NCI-H187 (cell line): ENCODE data around the gene SEMA3D.
A peak's percentile ranks its signal among the peaks of the same experiment; 100 is the strongest.

Experiments used
- DNase-seq, 2 experiments: peaks; one replicate each; lab custom pipeline; 2025; lab: John Stamatoyannopoulos, UW

Gene SEMA3D

GRCh38 chr7:85186521-85187241 lies at the start of gene SEMA3D:
TSS of gene SEMA3D (minus strand) at chr7:85187056. CDS start at chr7:85121891, 65,165 bp downstream.
- DNase-seq: peak; percentile 64 to 81

- DNase-seq: no peak
Observed at GRCh38 chr7:85234730-85235129, 47.9 kb upstream of the SEMA3D start.

GRCh38 chr7:85232068-85232467 lies 45.2 kb upstream of the SEMA3D start:
- no peak for DNase-seq

- no peak for DNase-seq
Observed at GRCh38 chr7:85230623-85231022, 43.8 kb upstream of the SEMA3D start.

GRCh38 chr7:85229544-85229943 lies 42.7 kb upstream of the SEMA3D start:
- DNase-seq: no peak

- DNase-seq: no peak
Observed at GRCh38 chr7:85226361-85227085, 39.7 kb upstream of the SEMA3D start.

GRCh38 chr7:85224171-85224570 lies 37.3 kb upstream of the SEMA3D start:
- no peak for DNase-seq

GRCh38 chr7:85222522-85222921 lies 35.7 kb upstream of the SEMA3D start:
- no peak for DNase-seq

GRCh38 chr7:85221796-85222195 lies 34.9 kb upstream of the SEMA3D start:
- no peak for DNase-seq

GRCh38 chr7:85220651-85221050 lies 33.8 kb upstream of the SEMA3D start:
- no peak for DNase-seq

- no peak for DNase-seq
Observed at GRCh38 chr7:85220023-85220422, 33.2 kb upstream of the SEMA3D start.

GRCh38 chr7:85217085-85217484 lies 30.2 kb upstream of the SEMA3D start:
- no peak for DNase-seq

- no peak for DNase-seq
Observed at GRCh38 chr7:85215098-85215497, 28.2 kb upstream of the SEMA3D start.

GRCh38 chr7:85213500-85213899 lies 26.6 kb upstream of the SEMA3D start:
- no peak for DNase-seq

GRCh38 chr7:85205754-85206153 lies 18.9 kb upstream of the SEMA3D start:
- DNase-seq: no peak

GRCh38 chr7:85204496-85204895 lies 17.6 kb upstream of the SEMA3D start:
- DNase-seq: no peak

- DNase-seq: no peak
Observed at GRCh38 chr7:85204061-85204460, 17.2 kb upstream of the SEMA3D start.

- DNase-seq: no peak
Observed at GRCh38 chr7:85201209-85201608, 14.4 kb upstream of the SEMA3D start.

GRCh38 chr7:85196696-85197095 lies 9.8 kb upstream of the SEMA3D start:
- no peak for DNase-seq

- DNase-seq: no peak
Observed at GRCh38 chr7:85191383-85191782, 4.5 kb upstream of the SEMA3D start.

GRCh38 chr7:85186083-85186520 lies 754 bp downstream of the SEMA3D start:
- DNase-seq: no peak

- no peak for DNase-seq
Observed at GRCh38 chr7:85185424-85186082, 1.3 kb downstream of the SEMA3D start.
